ENCODE results near the gene IFNE. TPM values are rescaled to one million over a fixed set of nuclear protein-coding genes. Genes with fewer than 3 reads are reported as not detected.

The IFNE gene
- total RNA-seq, 1 donor from 2014 or later = not detected

- intact Hi-C loops (cut with DNase I) = no loop called here
- ATAC-seq = no peak
- Histone ChIP-seq H3K27ac (no peak overlapping the region), H3K4me3 (no peak overlapping the region), H3K27me3 (peaks cover 2% of the 10 kb centered on the region), H3K4me1 (no peaks in the 10 kb centered on the region), H3K9me3 (no peaks in the 10 kb centered on the region), H3K36me3 (no peaks in the 10 kb centered on the region)
- no peak for TF ChIP-seq CTCF (IDR thresholded peaks at IDR 0.05)
- no peak for DNase-seq
These were observed 49.3 kb downstream of the IFNE start for GRCh38 chr9:21432672-21433425.

Small RNA genes within 50 kb of the gene (microRNA-seq; reads per million reads assigned to microRNA genes)
- gene MIR31 (ENCODE audit: borderline microRNAs expressed) = 33.0 reads per million, percentile 51 among the genes with 10 or more reads in this experiment

Other genes starting within 250 kb of the IFNE start
- gene IFNA14, start 242.3 kb downstream of the IFNE start, total RNA-seq = not detected
- not detected for gene IFNA5, start 177.0 kb downstream of the IFNE start, total RNA-seq
- gene KLHL9, start 146.9 kb downstream of the IFNE start, total RNA-seq = 22.2 TPM
- not detected for gene IFNA6, start 131.4 kb downstream of the IFNE start, total RNA-seq
- not detected for gene IFNA13, start 114.3 kb downstream of the IFNE start, total RNA-seq
- gene IFNA2, start 96.9 kb downstream of the IFNE start, total RNA-seq = not detected
- not detected for gene IFNA8, start 73.2 kb downstream of the IFNE start, total RNA-seq
- gene IFNA1, start 41.9 kb downstream of the IFNE start, total RNA-seq = not detected